PC-3 (cell line): Measurements from ENCODE around the gene FXYD3. TPM values are rescaled to one million over a fixed set of nuclear protein-coding genes. Genes with fewer than 3 reads are reported as not detected.
A peak's percentile ranks its signal among the peaks of the same experiment; 100 is the strongest.

ENCODE experiments used
- ATAC-seq: fragments of 200-7000 bp; cut with Tn5 transposase; 2 replicates; pipeline ENCODE4 v1.9.1; 2020; ENCODE audit warnings: mild to moderate bottlenecking, moderate library complexity
- BruUV-seq: library from RNA; stranded (reverse); fragments of 400-500 nt; replicated peaks from 2 replicates; lab custom pipeline; 2021; lab: Mats Ljungman, UMichigan
- CTCF ChIA-PET: fragments of 300-600 bp; sonication (Branson Sonifier 250); formaldehyde crosslinking; loops from one replicate; lab custom pipeline; 2022; ENCODE audit warnings: antibody characterized with exemption; lab: Charles Lee
- POLR2A ChIA-PET: fragments of 300-600 bp; sonication (Branson Sonifier 250); formaldehyde crosslinking; loops from one replicate; lab custom pipeline; 2022; ENCODE audit warnings: antibody characterized with exemption; ENCODE audit not compliant: unreplicated experiment; lab: Charles Lee
- DNase-seq: peaks from one replicate; pipeline ENCODE4 v3.0.0-alpha.2; 2015
- H2AFZ ChIP-seq: fragments of 300-600 bp; sonication (generic); 2 replicates; pipeline ENCODE4 v1.6.0; 2016; ENCODE audit warnings: antibody characterized with exemption, low read length
- H3F3A ChIP-seq: fragments of 300-600 bp; sonication (generic); one replicate; pipeline ENCODE4 v1.6.0; 2017; ENCODE audit warnings: antibody characterized with exemption, low read length, control low read depth, mild to moderate bottlenecking; ENCODE audit not compliant: unreplicated experiment
- H3K27ac ChIP-seq: fragments of 300-600 bp; sonication (generic); 2 replicates; pipeline ENCODE4 v1.5.1; 2016; ENCODE audit warnings: mild to moderate bottlenecking, low read length
- H3K27me3 ChIP-seq: fragments of 300-600 bp; sonication (generic); 2 replicates; pipeline ENCODE4 v1.6.1; 2016; ENCODE audit warnings: low read length, mixed read lengths
- H3K36me3 ChIP-seq: fragments of 300-600 bp; sonication (generic); 2 replicates; pipeline ENCODE4 v1.6.1; 2016; ENCODE audit warnings: low read depth, mixed run types, low read length, mixed read lengths
- H3K4me1 ChIP-seq: fragments of 300-600 bp; sonication (generic); 2 replicates; pipeline ENCODE4 v1.5.1; 2016; ENCODE audit warnings: low read length; ENCODE audit not compliant: insufficient read depth
- H3K4me2 ChIP-seq: fragments of 300-600 bp; sonication (generic); 2 replicates; pipeline ENCODE4 v1.6.0; 2016; ENCODE audit warnings: low read length
- H3K4me3 ChIP-seq: fragments of 300-600 bp; sonication (generic); 2 replicates; pipeline ENCODE4 v1.5.1; 2016; ENCODE audit warnings: mild to moderate bottlenecking, low read length, mixed read lengths
- H3K79me2 ChIP-seq: fragments of 300-600 bp; sonication (generic); 2 replicates; pipeline ENCODE4 v1.6.1; 2017; ENCODE audit warnings: low read length, mixed read lengths
- H3K9ac ChIP-seq: fragments of 300-600 bp; sonication (generic); 2 replicates; pipeline ENCODE4 v1.6.0; 2016; ENCODE audit warnings: mild to moderate bottlenecking, low read length
- H3K9me2 ChIP-seq: fragments of 300-600 bp; sonication (generic); replicated peaks from 2 replicates; pipeline ENCODE4 v1.6.1; 2016; ENCODE audit warnings: mixed run types, low read length, mixed read lengths
- H3K9me3 ChIP-seq: fragments of 300-600 bp; sonication (generic); 2 replicates; pipeline ENCODE4 v1.6.1; 2016; ENCODE audit warnings: low read length, mixed read lengths
- H4K20me1 ChIP-seq: fragments of 300-600 bp; sonication (generic); 2 replicates; pipeline ENCODE4 v1.6.1; 2016; ENCODE audit warnings: low read length, mixed read lengths
- EZH2 ChIP-seq: fragments of 300-600 bp; sonication (generic); IDR thresholded peaks from one replicate; pipeline ENCODE4 v1.6.1; 2017; ENCODE audit warnings: antibody characterized with exemption, mild to moderate bottlenecking, low read length; ENCODE audit not compliant: unreplicated experiment
- EZH2phosphoT487 ChIP-seq: fragments of 300-600 bp; sonication (generic); IDR thresholded peaks from 2 replicates; pipeline ENCODE4 v1.6.1; 2018; ENCODE audit warnings: mild to moderate bottlenecking, antibody characterized with exemption, low read length, borderline replicate concordance
- intact Hi-C: fragments of 100-400 bp; cut with micrococcal nuclease; formaldehyde crosslinking; loops from 2 replicates; pipeline ENCODE4 v1.9.0; 2023
- total RNA-seq: library from RNA; depleted of rRNA; stranded (reverse); fragments of >200 nt; gene quantifications from 2 replicates; pipeline ENCODE4 v1.2.3, GENCODE V29; 2014
- TF ChIP-seq, protein P1 (sequence below): fragments of 300-600 bp; sonication (generic); conservative IDR thresholded peaks from 2 replicates; pipeline ENCODE4 v1.5.1; 2017; ENCODE audit warnings: antibody characterized with exemption, low read depth, mild to moderate bottlenecking, low read length

Gene FXYD3
- total RNA-seq, 1 experiment from 2014 or later = 61.6 TPM

DNA sequence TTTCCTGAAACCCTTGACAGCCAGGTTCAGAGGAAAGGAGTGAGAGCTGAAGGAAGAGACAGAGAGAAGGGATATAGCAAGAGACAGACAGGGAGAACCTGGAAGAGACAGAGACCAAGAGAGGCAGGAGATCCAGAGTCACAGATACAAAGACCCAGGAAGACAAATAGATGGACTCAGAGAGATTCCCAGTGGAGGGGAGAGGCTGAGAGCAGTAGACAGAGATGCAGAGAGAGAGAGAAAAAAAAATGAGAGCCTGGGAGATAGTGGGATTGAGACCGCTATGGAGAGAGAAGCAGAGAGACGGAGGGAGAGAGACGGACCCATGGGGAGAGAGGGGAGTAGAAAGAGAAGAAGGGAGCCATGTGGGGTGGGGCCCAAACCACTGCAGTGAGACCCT is 28.2 kb downstream of the FXYD3 start:
- no peaks in the 10 kb centered on the region for H3K79me2 ChIP-seq
- no TSS peak for BruUV-seq
- TF ChIP-seq EZH2 (no peak), EZH2phosphoT487 (no peak)
- TF ChIP-seq, protein P1, sequence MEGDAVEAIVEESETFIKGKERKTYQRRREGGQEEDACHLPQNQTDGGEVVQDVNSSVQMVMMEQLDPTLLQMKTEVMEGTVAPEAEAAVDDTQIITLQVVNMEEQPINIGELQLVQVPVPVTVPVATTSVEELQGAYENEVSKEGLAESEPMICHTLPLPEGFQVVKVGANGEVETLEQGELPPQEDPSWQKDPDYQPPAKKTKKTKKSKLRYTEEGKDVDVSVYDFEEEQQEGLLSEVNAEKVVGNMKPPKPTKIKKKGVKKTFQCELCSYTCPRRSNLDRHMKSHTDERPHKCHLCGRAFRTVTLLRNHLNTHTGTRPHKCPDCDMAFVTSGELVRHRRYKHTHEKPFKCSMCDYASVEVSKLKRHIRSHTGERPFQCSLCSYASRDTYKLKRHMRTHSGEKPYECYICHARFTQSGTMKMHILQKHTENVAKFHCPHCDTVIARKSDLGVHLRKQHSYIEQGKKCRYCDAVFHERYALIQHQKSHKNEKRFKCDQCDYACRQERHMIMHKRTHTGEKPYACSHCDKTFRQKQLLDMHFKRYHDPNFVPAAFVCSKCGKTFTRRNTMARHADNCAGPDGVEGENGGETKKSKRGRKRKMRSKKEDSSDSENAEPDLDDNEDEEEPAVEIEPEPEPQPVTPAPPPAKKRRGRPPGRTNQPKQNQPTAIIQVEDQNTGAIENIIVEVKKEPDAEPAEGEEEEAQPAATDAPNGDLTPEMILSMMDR = no peak
- no peak overlapping the region for H3K4me2 ChIP-seq
- H3K9me3 ChIP-seq = no peaks in the 10 kb centered on the region
- ATAC-seq (no peak), DNase-seq (no peak)
- no peak overlapping the region for H3K9ac ChIP-seq
- no peak overlapping the region for H2AFZ ChIP-seq
- POLR2A ChIA-PET = no interaction called here
- intact Hi-C loops = loop anchor here (5.0 to 10.0 kb wide), 2 partner anchors 77 to 101 kb away; partner anchors contain the start of gene LSR
- H3K36me3 ChIP-seq = no peaks in the 10 kb centered on the region
- no peak overlapping the region for H3K4me3 ChIP-seq
- H4K20me1 ChIP-seq = no peaks in the 10 kb centered on the region
- 0 out of 2 replicates have a peak, but pooled peaks cover 11% of the 10 kb centered on the region for H3K4me1 ChIP-seq
- no peaks in the 10 kb centered on the region for H3K9me2 ChIP-seq
- H3K27ac ChIP-seq = no peak overlapping the region
- no peaks in the 10 kb centered on the region for H3F3A ChIP-seq
- no peaks in the 10 kb centered on the region for H3K27me3 ChIP-seq
- CTCF ChIA-PET = no interaction called here

DNA sequence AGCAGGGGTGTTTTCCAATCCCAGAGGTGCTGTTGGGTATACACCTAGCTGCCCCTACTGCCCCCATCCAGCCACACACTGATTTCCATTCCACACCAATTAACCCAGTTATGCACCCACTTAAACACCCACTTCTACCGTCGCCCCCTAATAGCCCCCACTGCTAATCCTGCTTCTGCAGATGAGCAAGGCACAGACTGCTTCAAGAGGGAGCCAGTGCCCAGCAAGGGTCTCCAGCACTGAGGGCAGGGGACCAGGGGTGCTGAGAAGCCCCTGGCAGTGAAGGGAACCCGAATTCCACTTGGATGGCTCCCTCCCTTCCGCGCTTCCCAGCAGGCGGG is 28.6 kb downstream of the FXYD3 start:
- POLR2A ChIA-PET = no interaction called here
- no peak for DNase-seq
- no peak for ATAC-seq
- Histone ChIP-seq H3K9ac (no peak overlapping the region), H4K20me1 (no peaks in the 10 kb centered on the region), H3K4me1 (0 out of 2 replicates have a peak, but pooled peaks cover 11% of the 10 kb centered on the region), H2AFZ (no peak overlapping the region), H3K36me3 (no peaks in the 10 kb centered on the region), H3F3A (no peaks in the 10 kb centered on the region), H3K9me2 (no peaks in the 10 kb centered on the region), H3K4me3 (no peak overlapping the region), H3K27me3 (no peaks in the 10 kb centered on the region), H3K4me2 (no peak overlapping the region), H3K9me3 (no peaks in the 10 kb centered on the region), H3K79me2 (no peaks in the 10 kb centered on the region), H3K27ac (no peak overlapping the region)
- TF ChIP-seq EZH2 (no peak), EZH2phosphoT487 (no peak)
- TF ChIP-seq, protein P1 = no peak
- CTCF ChIA-PET = no interaction called here
- BruUV-seq = no TSS peak
- intact Hi-C loops = loop anchor here (5.0 to 10.0 kb wide), 2 partner anchors 77 to 101 kb away; partner anchors contain the start of gene LSR

DNA sequence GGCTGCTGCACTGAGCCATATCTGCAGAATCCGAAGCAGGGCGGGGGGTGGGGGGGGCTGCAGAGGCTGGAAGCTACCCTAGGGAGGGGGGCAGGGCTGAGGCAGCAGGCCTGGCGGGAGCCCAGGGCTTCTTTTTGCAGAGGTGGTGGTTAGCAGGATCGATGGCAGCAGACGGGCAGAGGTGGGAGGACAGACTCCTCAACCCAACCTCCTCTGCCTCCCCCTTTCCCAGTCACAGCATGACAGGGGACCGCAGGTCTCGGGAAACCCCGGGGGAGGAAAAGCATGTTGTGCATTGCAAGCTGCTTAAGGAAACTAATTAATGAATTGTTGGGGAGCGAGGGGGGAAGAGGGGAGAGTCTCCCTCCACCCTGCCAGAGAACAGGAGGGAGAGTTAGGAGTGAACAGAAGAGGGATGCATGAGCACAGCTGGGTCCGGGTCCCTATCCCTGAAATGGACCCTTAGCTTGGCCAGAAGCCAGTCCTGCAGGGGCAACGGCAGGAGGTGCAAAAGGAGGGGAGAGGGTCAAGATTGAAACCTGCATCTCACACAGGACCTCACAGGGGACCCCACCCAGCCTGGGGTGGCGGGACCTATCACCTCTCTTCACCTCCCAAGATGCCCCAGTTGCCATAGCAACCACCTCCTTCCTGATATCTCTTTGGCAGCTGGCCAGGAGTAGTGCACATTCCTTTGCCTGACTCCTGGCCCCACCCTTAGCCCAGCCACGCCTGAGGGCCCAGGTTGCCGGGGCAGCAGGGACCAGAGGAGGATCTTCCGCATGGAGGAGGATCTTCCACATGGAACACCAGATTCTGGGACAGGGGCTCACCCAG is 29.2 kb downstream of the FXYD3 start:
- H3K4me2 ChIP-seq = no peak overlapping the region
- no peak overlapping the region for H3K4me3 ChIP-seq
- DNase-seq = peak; percentile 74
- H3K27me3 ChIP-seq = no peaks in the 10 kb centered on the region
- BruUV-seq = no TSS peak
- no peak for TF ChIP-seq EZH2
- no peak for TF ChIP-seq EZH2phosphoT487
- TF ChIP-seq, protein P1 = no peak
- H3K79me2 ChIP-seq = no peaks in the 10 kb centered on the region
- CTCF ChIA-PET = no interaction called here
- no peak overlapping the region for H3K27ac ChIP-seq
- intact Hi-C loops = loop anchor here (5.0 to 10.0 kb wide), 2 partner anchors 78 to 100 kb away; partner anchors contain the start of gene LSR
- no peaks in the 10 kb centered on the region for H3K9me2 ChIP-seq
- no peaks in the 10 kb centered on the region for H3F3A ChIP-seq
- H3K9ac ChIP-seq = no peak overlapping the region
- no peak overlapping the region for H2AFZ ChIP-seq
- POLR2A ChIA-PET = no interaction called here
- ATAC-seq = no peak
- H3K9me3 ChIP-seq = no peaks in the 10 kb centered on the region
- 0 out of 2 replicates have a peak, but pooled peaks cover 11% of the 10 kb centered on the region for H3K4me1 ChIP-seq
- H3K36me3 ChIP-seq = no peaks in the 10 kb centered on the region
- no peaks in the 10 kb centered on the region for H4K20me1 ChIP-seq
